ENCODE results near the gene UNK. TPM values are rescaled to one million over a fixed set of nuclear protein-coding genes. Genes with fewer than 3 reads are reported as not detected.
A peak's percentile ranks its signal among the peaks of the same experiment; 100 is the strongest.

The UNK gene
- total and polyA plus RNA-seq, 9 of the 15 experiments (the other 6 are each of a cell fraction or from before 2014, with no cell fraction given) = 12.8 to 38.6 (median 24.8) TPM

GRCh38 chr17:75845058-75845711 lies 60.6 kb downstream of the UNK start (continued):
- no peak for TF ChIP-seq DIDO1 (tag; IDR thresholded peaks at IDR 0.05; ENCODE audit: low read depth)
- TF ChIP-seq BCL6 (CRISPR knock-in tag; IDR thresholded peaks at IDR 0.05) = no peak
- TF ChIP-seq BHLHE40 (IDR thresholded peaks at IDR 0.05; ENCODE audit: low read length) = peak; percentile 87
- TF ChIP-seq ERF (CRISPR knock-in tag; IDR thresholded peaks at IDR 0.05) = peak; percentile 49; the same call in 1 of the 2 replicates
- peak; percentile 88 for TF ChIP-seq USF1 (CRISPR knock-in tag; IDR thresholded peaks at IDR 0.05)
- peak; percentile 80 for TF ChIP-seq RAD51 (IDR thresholded peaks at IDR 0.05; ENCODE audit: borderline replicate concordance, low read depth)
- peak; percentile 83 for TF ChIP-seq MYC (IDR thresholded peaks at IDR 0.05; ENCODE audit: low read depth, low read length)
- TF ChIP-seq MYC (CRISPR knock-in tag; IDR thresholded peaks at IDR 0.05; ENCODE audit: borderline replicate concordance, low read depth) = peak; percentile 50; the same call in 1 of the 2 replicates
- TF ChIP-seq ZNF695 (CRISPR knock-in tag; IDR thresholded peaks at IDR 0.05) = no peak
- no peak for TF ChIP-seq ZNF436 (CRISPR knock-in tag; IDR thresholded peaks at IDR 0.05)
- peak; percentile 76; the same call in 1 of the 2 replicates for TF ChIP-seq HNRNPL (IDR thresholded peaks at IDR 0.05; ENCODE audit: low read depth, low read length)
- peak; percentile 99 for TF ChIP-seq ZNF263 (CRISPR knock-in tag; IDR thresholded peaks at IDR 0.05; ENCODE audit: borderline replicate concordance)
- TF ChIP-seq, protein P1, sequence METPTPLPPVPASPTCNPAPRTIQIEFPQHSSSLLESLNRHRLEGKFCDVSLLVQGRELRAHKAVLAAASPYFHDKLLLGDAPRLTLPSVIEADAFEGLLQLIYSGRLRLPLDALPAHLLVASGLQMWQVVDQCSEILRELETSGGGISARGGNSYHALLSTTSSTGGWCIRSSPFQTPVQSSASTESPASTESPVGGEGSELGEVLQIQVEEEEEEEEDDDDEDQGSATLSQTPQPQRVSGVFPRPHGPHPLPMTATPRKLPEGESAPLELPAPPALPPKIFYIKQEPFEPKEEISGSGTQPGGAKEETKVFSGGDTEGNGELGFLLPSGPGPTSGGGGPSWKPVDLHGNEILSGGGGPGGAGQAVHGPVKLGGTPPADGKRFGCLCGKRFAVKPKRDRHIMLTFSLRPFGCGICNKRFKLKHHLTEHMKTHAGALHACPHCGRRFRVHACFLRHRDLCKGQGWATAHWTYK (CRISPR knock-in tag; IDR thresholded peaks at IDR 0.05) = peak; percentile 88
- TF ChIP-seq TAL1 (IDR thresholded peaks at IDR 0.05) = peak; percentile 10; the same call in 1 of the 2 replicates
- no peak for TF ChIP-seq CBX8 (IDR thresholded peaks at IDR 0.05; ENCODE audit: borderline replicate concordance, extremely low read depth, low read depth, low read length, poor library complexity, severe bottlenecking)
- TF ChIP-seq HNRNPK (IDR thresholded peaks at IDR 0.05; ENCODE audit: low read depth, low read length, poor library complexity, severe bottlenecking) = no peak
- TF ChIP-seq EP400 (IDR thresholded peaks at IDR 0.05) = peak; percentile 72
- TF ChIP-seq MAFG (tag; conservative IDR thresholded peaks at IDR 0.05) = no peak
- TF ChIP-seq ZFP36 (IDR thresholded peaks at IDR 0.05; ENCODE audit: low read depth, low read length, partially characterized antibody) = peak; percentile 28
- no peak for TF ChIP-seq PCBP2 (IDR thresholded peaks at IDR 0.05; ENCODE audit: low read depth, low read length, poor library complexity, severe bottlenecking)
- no peak for TF ChIP-seq BDP1 (IDR thresholded peaks at IDR 0.05; ENCODE audit: insufficient read depth, insufficient read length)
- 0 out of 4 replicates have a peak, but pooled peaks of 1 of the 2 experiments have one; percentile 23 for TF ChIP-seq KDM1A (IDR thresholded peaks at IDR 0.05)
- no peak for TF ChIP-seq ATF4 (CRISPR knock-in tag; IDR thresholded peaks at IDR 0.05)
- TF ChIP-seq, protein P2, sequence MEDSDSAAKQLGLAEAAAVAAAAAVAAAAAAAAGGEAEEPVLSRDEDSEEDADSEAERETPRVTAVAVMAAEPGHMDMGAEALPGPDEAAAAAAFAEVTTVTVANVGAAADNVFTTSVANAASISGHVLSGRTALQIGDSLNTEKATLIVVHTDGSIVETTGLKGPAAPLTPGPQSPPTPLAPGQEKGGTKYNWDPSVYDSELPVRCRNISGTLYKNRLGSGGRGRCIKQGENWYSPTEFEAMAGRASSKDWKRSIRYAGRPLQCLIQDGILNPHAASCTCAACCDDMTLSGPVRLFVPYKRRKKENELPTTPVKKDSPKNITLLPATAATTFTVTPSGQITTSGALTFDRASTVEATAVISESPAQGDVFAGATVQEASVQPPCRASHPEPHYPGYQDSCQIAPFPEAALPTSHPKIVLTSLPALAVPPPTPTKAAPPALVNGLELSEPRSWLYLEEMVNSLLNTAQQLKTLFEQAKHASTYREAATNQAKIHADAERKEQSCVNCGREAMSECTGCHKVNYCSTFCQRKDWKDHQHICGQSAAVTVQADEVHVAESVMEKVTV (CRISPR knock-in tag; IDR thresholded peaks at IDR 0.05) = peak; percentile 42; the same call in 1 of the 2 replicates
